HFF-Myc (cell line): ENCODE results near the gene NPLOC4.

Experiments used
- DNase-seq: peaks from one replicate; pipeline ENCODE4 v3.0.0-alpha.2; 2011; ENCODE audit warnings: low read depth; ENCODE audit errors: extremely low read depth
- H3K4me3 ChIP-seq: replicated peaks from 2 replicates; pipeline ENCODE4 v1.5.1; 2011; ENCODE audit warnings: low read depth, mild to moderate bottlenecking, control low read depth, low read length
- CTCF ChIP-seq: IDR thresholded peaks from 2 replicates; pipeline ENCODE4 v1.5.1; 2012; ENCODE audit warnings: mild to moderate bottlenecking, low read depth, low read length, control low read depth; ENCODE audit errors: missing control alignments

NPLOC4 gene

GRCh38 chr17:81520021-81520901 is 116.7 kb downstream of the NPLOC4 start:
- no peak for TF ChIP-seq CTCF
- DNase-seq: no peak
- no peak overlapping the region for H3K4me3 ChIP-seq

GRCh38 chr17:81519284-81520020 is 117.5 kb downstream of the NPLOC4 start:
- H3K4me3 ChIP-seq: peak overlapping the region; percentile 33
- no peak for TF ChIP-seq CTCF
- no peak for DNase-seq

GRCh38 chr17:81518785-81519283 is 118.1 kb downstream of the NPLOC4 start:
- H3K4me3 ChIP-seq: peak overlapping the region; percentile 33
- TF ChIP-seq CTCF: no peak
- DNase-seq: no peak

GRCh38 chr17:81518113-81518784 is 118.7 kb downstream of the NPLOC4 start:
- no peak for DNase-seq
- H3K4me3 ChIP-seq: peak overlapping the region; percentile 33
- no peak for TF ChIP-seq CTCF

GRCh38 chr17:81517339-81518112 is 119.4 kb downstream of the NPLOC4 start:
- no peak for DNase-seq
- TF ChIP-seq CTCF: no peak
- H3K4me3 ChIP-seq: no peak overlapping the region

- TF ChIP-seq CTCF: no peak
- peak overlapping the region; percentile 69 for H3K4me3 ChIP-seq
- DNase-seq: no peak
Observed at GRCh38 chr17:81517009-81517338, 119.9 kb downstream of the NPLOC4 start.
